Measurements from ENCODE around the gene MTHFD1L.

MTHFD1L gene

GRCh38 chr6:150919938-150920337 is 54.4 kb downstream of the MTHFD1L start:
- TF ChIP-seq TSHZ2 (CRISPR knock-in tag; IDR thresholded peaks at IDR 0.05) (no peak), ZNF565 (CRISPR knock-in tag; conservative IDR thresholded peaks at IDR 0.05; ENCODE audit: low read depth) (no peak), OSR1 (CRISPR knock-in tag; IDR thresholded peaks at IDR 0.05) (no peak), ISL1 (CRISPR knock-in tag; IDR thresholded peaks at IDR 0.05) (no peak), ZNF70 (CRISPR knock-in tag; IDR thresholded peaks at IDR 0.05) (no peak), ESRRG (CRISPR knock-in tag; IDR thresholded peaks at IDR 0.05) (no peak), GLIS3 (CRISPR knock-in tag; IDR thresholded peaks at IDR 0.05) (no peak), TOX (CRISPR knock-in tag; IDR thresholded peaks at IDR 0.05; ENCODE audit: borderline replicate concordance) (no peak), RARB (CRISPR knock-in tag; IDR thresholded peaks at IDR 0.05) (no peak), CSDC2 (CRISPR knock-in tag; IDR thresholded peaks at IDR 0.05) (no peak), PATZ1 (CRISPR knock-in tag; IDR thresholded peaks at IDR 0.05; ENCODE audit: borderline replicate concordance) (no peak), SNAI2 (CRISPR knock-in tag; IDR thresholded peaks at IDR 0.05) (no peak), ARNTL (CRISPR knock-in tag; IDR thresholded peaks at IDR 0.05; ENCODE audit: borderline replicate concordance, low read depth) (no peak), ZFP3 (CRISPR knock-in tag; IDR thresholded peaks at IDR 0.05) (no peak), ZFP30 (CRISPR knock-in tag; IDR thresholded peaks at IDR 0.05) (no peak), BACH2 (CRISPR knock-in tag; IDR thresholded peaks at IDR 0.05; ENCODE audit: borderline replicate concordance) (no peak)
- TF ChIP-seq, protein P1, sequence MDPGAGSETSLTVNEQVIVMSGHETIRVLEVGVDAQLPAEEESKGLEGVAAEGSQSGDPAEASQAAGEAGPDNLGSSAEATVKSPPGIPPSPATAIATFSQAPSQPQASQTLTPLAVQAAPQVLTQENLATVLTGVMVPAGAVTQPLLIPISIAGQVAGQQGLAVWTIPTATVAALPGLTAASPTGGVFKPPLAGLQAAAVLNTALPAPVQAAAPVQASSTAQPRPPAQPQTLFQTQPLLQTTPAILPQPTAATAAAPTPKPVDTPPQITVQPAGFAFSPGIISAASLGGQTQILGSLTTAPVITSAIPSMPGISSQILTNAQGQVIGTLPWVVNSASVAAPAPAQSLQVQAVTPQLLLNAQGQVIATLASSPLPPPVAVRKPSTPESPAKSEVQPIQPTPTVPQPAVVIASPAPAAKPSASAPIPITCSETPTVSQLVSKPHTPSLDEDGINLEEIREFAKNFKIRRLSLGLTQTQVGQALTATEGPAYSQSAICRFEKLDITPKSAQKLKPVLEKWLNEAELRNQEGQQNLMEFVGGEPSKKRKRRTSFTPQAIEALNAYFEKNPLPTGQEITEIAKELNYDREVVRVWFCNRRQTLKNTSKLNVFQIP (CRISPR knock-in tag; IDR thresholded peaks at IDR 0.05; ENCODE audit: borderline replicate concordance, low read depth): no peak
- TF ChIP-seq, protein P2, sequence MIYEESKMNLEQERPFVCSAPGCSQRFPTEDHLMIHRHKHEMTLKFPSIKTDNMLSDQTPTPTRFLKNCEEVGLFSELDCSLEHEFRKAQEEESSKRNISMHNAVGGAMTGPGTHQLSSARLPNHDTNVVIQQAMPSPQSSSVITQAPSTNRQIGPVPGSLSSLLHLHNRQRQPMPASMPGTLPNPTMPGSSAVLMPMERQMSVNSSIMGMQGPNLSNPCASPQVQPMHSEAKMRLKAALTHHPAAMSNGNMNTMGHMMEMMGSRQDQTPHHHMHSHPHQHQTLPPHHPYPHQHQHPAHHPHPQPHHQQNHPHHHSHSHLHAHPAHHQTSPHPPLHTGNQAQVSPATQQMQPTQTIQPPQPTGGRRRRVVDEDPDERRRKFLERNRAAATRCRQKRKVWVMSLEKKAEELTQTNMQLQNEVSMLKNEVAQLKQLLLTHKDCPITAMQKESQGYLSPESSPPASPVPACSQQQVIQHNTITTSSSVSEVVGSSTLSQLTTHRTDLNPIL (CRISPR knock-in tag; IDR thresholded peaks at IDR 0.05; ENCODE audit: low read depth): no peak
- no peak for ATAC-seq

- ATAC-seq: no peak
- no peak for TF ChIP-seq ZNF70 (CRISPR knock-in tag; IDR thresholded peaks at IDR 0.05)
- TF ChIP-seq ZNF565 (CRISPR knock-in tag; conservative IDR thresholded peaks at IDR 0.05; ENCODE audit: low read depth): no peak
- TF ChIP-seq, protein P1 (CRISPR knock-in tag; IDR thresholded peaks at IDR 0.05; ENCODE audit: borderline replicate concordance, low read depth): no peak
- TF ChIP-seq CSDC2 (CRISPR knock-in tag; IDR thresholded peaks at IDR 0.05): no peak
- no peak for TF ChIP-seq PPARA (CRISPR knock-in tag; IDR thresholded peaks at IDR 0.05; ENCODE audit: borderline replicate concordance)
- no peak for TF ChIP-seq TCF4 (CRISPR knock-in tag; IDR thresholded peaks at IDR 0.05; ENCODE audit: borderline replicate concordance)
- TF ChIP-seq SNAI2 (CRISPR knock-in tag; IDR thresholded peaks at IDR 0.05): no peak
- no peak for TF ChIP-seq ZFP30 (CRISPR knock-in tag; IDR thresholded peaks at IDR 0.05)
- no peak for TF ChIP-seq PATZ1 (CRISPR knock-in tag; IDR thresholded peaks at IDR 0.05; ENCODE audit: borderline replicate concordance)
- no peak for TF ChIP-seq RARB (CRISPR knock-in tag; IDR thresholded peaks at IDR 0.05)
- TF ChIP-seq GLIS3 (CRISPR knock-in tag; IDR thresholded peaks at IDR 0.05): no peak
- TF ChIP-seq TSHZ2 (CRISPR knock-in tag; IDR thresholded peaks at IDR 0.05): no peak
- TF ChIP-seq BACH2 (CRISPR knock-in tag; IDR thresholded peaks at IDR 0.05; ENCODE audit: borderline replicate concordance): no peak
- TF ChIP-seq TOX (CRISPR knock-in tag; IDR thresholded peaks at IDR 0.05; ENCODE audit: borderline replicate concordance): no peak
- TF ChIP-seq ISL1 (CRISPR knock-in tag; IDR thresholded peaks at IDR 0.05): no peak
These were observed 56.6 kb downstream of the MTHFD1L start for GRCh38 chr6:150922137-150922536.

Data from SK-N-SH treated with all-trans-retinoic acid at 6 μM for 48 hours (cell line).